GM12878 (cell line): ENCODE measurements around the gene COL4A4. TPM values are rescaled to one million over a fixed set of nuclear protein-coding genes. Genes with fewer than 3 reads are reported as not detected.

Experiments
- ATAC-seq: fragments of 200-7000 bp; cut with Tn5 transposase; 3 replicates; pipeline ENCODE4 v1.9.1; 2020; ENCODE audit warnings: mild to moderate bottlenecking, moderate library complexity
- BruUV-seq: library from RNA; stranded (reverse); fragments of 400-500 nt; replicated peaks from 2 replicates; lab custom pipeline; 2021; lab: Mats Ljungman, UMichigan
- CTCF ChIA-PET: fragments of 300-600 bp; sonication (Branson Sonifier 250); formaldehyde crosslinking; extraction: SDS; loops from one replicate; lab custom pipeline; 2021; ENCODE audit warnings: inconsistent platforms; lab: Yijun Ruan, JAX
- POLR2A ChIA-PET: fragments of 350-600 bp; formaldehyde crosslinking; extraction: SDS; loops from one replicate; lab custom pipeline; 2021; ENCODE audit warnings: inconsistent platforms; lab: Charles Lee
- RAD21 ChIA-PET: fragments of 300-600 bp; sonication (Branson Sonifier 250); formaldehyde crosslinking; loops from one replicate; lab custom pipeline; 2023; ENCODE audit warnings: antibody characterized with exemption; ENCODE audit not compliant: unreplicated experiment; lab: Charles Lee
- SMC1A ChIA-PET: fragments of 300-600 bp; sonication (Branson Sonifier 250); formaldehyde crosslinking; loops from one replicate; lab custom pipeline; 2023; ENCODE audit not compliant: unreplicated experiment, uncharacterized antibody; lab: Charles Lee
- DNase-seq: peaks from one replicate; pipeline ENCODE4 v3.0.0-alpha.2; 2011; ENCODE audit warnings: low read depth, low spot score
- FAIRE-seq: peaks from 3 replicates; lab custom pipeline; 2011; peaks lifted over from hg19 to GRCh38; lab: Jason Lieb, UNC
- H2AFZ ChIP-seq: 2 replicates; pipeline ENCODE4 v1.6.0; 2011; ENCODE audit warnings: low read depth, low read length, control low read depth; ENCODE audit not compliant: control insufficient read depth
- H3K27ac ChIP-seq: 2 replicates; pipeline ENCODE4 v1.5.1; 2011; ENCODE audit warnings: control low read depth; ENCODE audit not compliant: control insufficient read depth, insufficient read depth
- H3K27me3 ChIP-seq, 2 experiments: replicated peaks in 1 of 2; 2 replicates each; pipeline versions ENCODE4 v1.6.0 to v1.6.1; 2011; ENCODE audit warnings: low read length in 1 of 2; ENCODE audit not compliant: control insufficient read depth in 2 of 2, insufficient read depth in 2 of 2
- H3K36me3 ChIP-seq, 2 experiments: 2 replicates each; pipeline ENCODE4 v1.5.1; 2011; ENCODE audit warnings: low read length in 1 of 2; ENCODE audit not compliant: control insufficient read depth in 2 of 2, insufficient read depth in 2 of 2
- H3K4me1 ChIP-seq: 2 replicates; pipeline ENCODE4 v1.6.1; 2011; ENCODE audit warnings: mild to moderate bottlenecking, low read length, moderate library complexity, mixed read lengths; ENCODE audit not compliant: control insufficient read depth, insufficient read depth
- H3K4me2 ChIP-seq: 2 replicates; pipeline ENCODE4 v1.6.0; 2011; ENCODE audit warnings: control low read depth; ENCODE audit not compliant: control insufficient read depth, insufficient read depth
- H3K4me3 ChIP-seq: fragments of 200-600 bp; sonication (generic); 2 replicates; pipeline ENCODE4 v1.5.1; 2016
- H3K79me2 ChIP-seq: 2 replicates; pipeline ENCODE4 v1.6.0; 2011; ENCODE audit warnings: low read length; ENCODE audit not compliant: control insufficient read depth, insufficient read depth
- H3K9ac ChIP-seq: 2 replicates; pipeline ENCODE4 v1.8.0; 2011; ENCODE audit warnings: low read length, control low read depth, mixed read lengths; ENCODE audit not compliant: control insufficient read depth, insufficient read depth
- H3K9me3 ChIP-seq: replicated peaks from 3 replicates; pipeline ENCODE4 v1.5.1; 2011; ENCODE audit warnings: mild to moderate bottlenecking, low read length; ENCODE audit not compliant: control insufficient read depth, insufficient read depth
- H4K20me1 ChIP-seq: 2 replicates; pipeline ENCODE4 v1.6.0; 2011; ENCODE audit not compliant: control insufficient read depth, insufficient read depth
- ATF7 ChIP-seq: fragments of 450-650 bp; IDR thresholded peaks from 2 replicates; pipeline ENCODE4 v1.6.1; 2016; ENCODE audit warnings: low read depth, mild to moderate bottlenecking
- CHD4 ChIP-seq: fragments of 200-600 bp; sonication (generic); IDR thresholded peaks from 2 replicates; pipeline ENCODE4 v1.6.1; 2016; ENCODE audit warnings: mild to moderate bottlenecking
- EED ChIP-seq: sonication (generic); IDR thresholded peaks from 2 replicates; pipeline ENCODE4 v1.6.1; 2016; ENCODE audit warnings: antibody characterized with exemption, low read depth
- EP300 ChIP-seq, 2 experiments: fragments of 150-350 bp in 1 of 2; IDR thresholded peaks; 2 replicates each; pipeline ENCODE4 v1.6.1; 2011 to 2012; ENCODE audit warnings: low read depth in 2 of 2, low read length in 2 of 2, borderline replicate concordance in 1 of 2, improper control_type of control experiment in 1 of 2, inconsistent platforms in 1 of 2; ENCODE audit not compliant: control insufficient read depth in 1 of 2
- FOXM1 ChIP-seq: IDR thresholded peaks from 2 replicates; pipeline ENCODE4 v1.6.1; 2012; ENCODE audit warnings: low read depth, mild to moderate bottlenecking, inconsistent platforms, low read length, moderate library complexity
- KDM1A ChIP-seq: fragments of 200-600 bp; sonication (generic); IDR thresholded peaks from 2 replicates; pipeline ENCODE4 v1.6.1; 2016; ENCODE audit warnings: borderline replicate concordance
- KLF5 ChIP-seq: fragments of 450-650 bp; IDR thresholded peaks from 2 replicates; pipeline ENCODE4 v1.6.1; 2014; ENCODE audit warnings: mild to moderate bottlenecking; ENCODE audit not compliant: partially characterized antibody
- NBN ChIP-seq: fragments of 450-650 bp; IDR thresholded peaks from 2 replicates; pipeline ENCODE4 v1.6.1; 2016
- NFYA ChIP-seq: IDR thresholded peaks from 2 replicates; pipeline ENCODE4 v1.6.1; 2011; ENCODE audit warnings: low read depth, mild to moderate bottlenecking, low read length, improper control_type of control experiment, borderline replicate concordance
- RELA ChIP-seq: fragments of 450-650 bp; IDR thresholded peaks from 2 replicates; pipeline ENCODE4 v1.8.0; 2014; ENCODE audit warnings: borderline replicate concordance; ENCODE audit not compliant: partially characterized antibody
- SIX5 ChIP-seq: IDR thresholded peaks from 2 replicates; pipeline ENCODE4 v1.6.1; 2011; ENCODE audit warnings: mild to moderate bottlenecking, low read depth, low read length, moderate library complexity; ENCODE audit not compliant: severe bottlenecking
- SMAD5 ChIP-seq: IDR thresholded peaks from 2 replicates; pipeline ENCODE4 v1.6.1; 2016; ENCODE audit warnings: antibody characterized with exemption, low read depth
- SMARCA5 ChIP-seq: fragments of 450-650 bp; IDR thresholded peaks from 2 replicates; pipeline ENCODE4 v1.6.1; 2017; ENCODE audit warnings: mild to moderate bottlenecking
- STAT1 ChIP-seq: fragments of 450-650 bp; conservative IDR thresholded peaks from 2 replicates; pipeline ENCODE4 v1.6.1; 2014; ENCODE audit warnings: antibody characterized with exemption, mild to moderate bottlenecking
- SUZ12 ChIP-seq: fragments of 200-600 bp; sonication (generic); IDR thresholded peaks from one replicate; pipeline ENCODE4 v1.6.1; 2018; ENCODE audit warnings: antibody characterized with exemption, mild to moderate bottlenecking; ENCODE audit not compliant: unreplicated experiment
- TBL1XR1 ChIP-seq: IDR thresholded peaks from 2 replicates; pipeline ENCODE4 v1.6.1; 2012; ENCODE audit warnings: low read depth, low read length, improper control_type of control experiment
- ZBED1 ChIP-seq: IDR thresholded peaks from 2 replicates; pipeline ENCODE4 v1.6.1; 2016; ENCODE audit warnings: borderline replicate concordance
- ZZZ3 ChIP-seq: IDR thresholded peaks from 2 replicates; pipeline ENCODE4 v1.6.1; 2011; ENCODE audit warnings: low read depth; ENCODE audit not compliant: control insufficient read depth, insufficient read length
- WGBS: methylation state at CpG from one replicate; pipeline ENCODE4 v1.1.6; 2016; ENCODE audit warnings: low lambda C conversion rate; ENCODE audit not compliant: insufficient replicate concordance, insufficient coverage; ENCODE audit errors: missing lambda C conversion rate; 5-methylcytosine and 5-hydroxymethylcytosine counted together
- in situ Hi-C: fragments of 300-500 bp; cut with MboI; formaldehyde crosslinking; loops from 9 replicates; pipeline ENCODE4 v1.14.3; 2018; ENCODE audit warnings: mixed read lengths
- intact Hi-C: fragments of 100-400 bp; cut with micrococcal nuclease; formaldehyde crosslinking; loops from one replicate; pipeline ENCODE4 v1.14.2; 2022; ENCODE audit not compliant: unreplicated experiment
- polyA plus RNA-seq, 11 experiments: library from polyadenylated mRNA; depleted of rRNA in 4 of 11; unstranded in 6 of 11; stranded (reverse) in 5 of 11; fragments of >200 nt; fragmentation: Nextera tagmentation in 4 of 11; fragmentation: Illumina TruSeq in 1 of 11; extraction: Ambion mirVana in 4 of 11; extraction: Trizol in 1 of 11; gene quantifications; 1 replicate in 1 of 11; 2 replicates in 10 of 11; pipeline versions ENCODE4 v1.2.1 to v1.2.3, GENCODE V29; 2011 to 2016; ENCODE audit warnings: inconsistent platforms in 2 of 11, missing spikeins in 2 of 11, low read depth in 1 of 11
- total RNA-seq, 4 experiments: library from RNA; depleted of rRNA in 3 of 4; stranded (reverse); fragments of >200 nt in 3 of 4; fragmentation: Illumina TruSeq in 1 of 4; extraction: Trizol in 1 of 4; gene quantifications; 2 replicates each; pipeline versions ENCODE4 v1.2.1 to v1.2.3, GENCODE V29; 2013 to 2021
- TF ChIP-seq, protein P1 (sequence below): fragments of 450-650 bp; IDR thresholded peaks from 2 replicates; pipeline ENCODE4 v1.6.1; 2017; ENCODE audit warnings: mild to moderate bottlenecking, moderate library complexity

COL4A4 gene
- total and polyA plus RNA-seq, 10 of the 15 experiments (the other 5 are each of a cell fraction or from before 2014, with no cell fraction given): 0.19 to 4.0 (median 2.1) TPM

DNA sequence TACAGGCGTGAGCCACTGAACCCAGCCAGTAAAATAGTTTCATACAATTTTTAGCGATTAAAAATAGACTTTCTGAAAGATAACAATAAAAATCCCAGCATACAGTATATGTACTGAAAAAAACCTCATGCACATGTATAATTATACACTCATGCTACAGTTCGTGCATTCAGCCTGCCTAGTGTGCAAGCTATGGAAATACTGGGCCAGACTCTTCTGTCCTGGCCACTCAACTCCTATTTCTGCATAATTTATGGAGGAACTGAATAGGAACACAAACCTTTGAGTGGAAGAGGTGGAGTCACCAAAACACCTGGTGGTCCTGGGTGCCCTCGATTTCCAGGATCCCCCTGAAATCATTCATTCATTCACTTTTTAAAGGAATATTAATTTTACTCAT, 64.7 kb downstream of the COL4A4 start:
- ChIA-PET POLR2A (no interaction called here), RAD21 (no interaction called here)
- intact Hi-C loops: no loop called here

DNA sequence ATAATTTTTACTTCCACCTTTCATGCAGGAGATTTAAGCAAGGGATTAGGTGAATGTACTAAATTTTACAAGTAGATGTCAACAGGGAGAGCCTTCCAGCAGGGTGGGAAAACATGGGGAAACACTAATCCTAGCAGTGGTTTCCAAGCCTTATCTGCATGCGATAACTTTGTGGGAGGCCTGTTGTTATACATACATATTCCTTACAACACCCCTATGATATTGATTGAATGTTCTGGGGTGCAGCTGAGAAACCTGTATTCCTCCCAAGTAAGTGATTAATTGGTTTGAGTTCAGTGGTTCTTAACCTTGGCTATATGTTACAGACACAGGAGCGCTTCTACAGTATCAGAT, 65.9 kb downstream of the COL4A4 start:
- DNase-seq (no peak), FAIRE-seq (no peak), ATAC-seq (no peak)
- SMC1A ChIA-PET: no interaction called here
- CTCF ChIA-PET: no interaction called here
- POLR2A ChIA-PET: no interaction called here
- Histone ChIP-seq H3K9me3 (no peaks in the 10 kb centered on the region), H3K9ac (no peak overlapping the region), H3K4me3 (no peak overlapping the region), H3K36me3 (no peaks in the 10 kb centered on the region), H3K4me2 (no peak overlapping the region), H3K4me1 (no peaks in the 10 kb centered on the region), H3K27ac (no peak overlapping the region), H3K27me3 (no peaks in the 10 kb centered on the region), H3K79me2 (no peaks in the 10 kb centered on the region), H4K20me1 (no peaks in the 10 kb centered on the region), H2AFZ (no peak overlapping the region)
- in situ Hi-C loops (no loop called here), intact Hi-C loops (no loop called here)
- RAD21 ChIA-PET: no interaction called here
- no TSS peak for BruUV-seq
- WGBS: 100% methylated on average over 2 of the region's 2 CpGs
- TF ChIP-seq ZBED1 (no peak), KDM1A (no peak), ATF7 (no peak), SUZ12 (no peak), NBN (no peak), SMARCA5 (no peak), EP300 (IDR thresholded peaks at IDR 0.05; ENCODE audit: borderline replicate concordance in 1 of 2, control insufficient read depth in 1 of 2, low read depth in 2 of 2, low read length in 2 of 2) (no peak), EED (no peak), SIX5 (no peak), ZZZ3 (no peak), KLF5 (no peak), NFYA (no peak), FOXM1 (no peak)
- TF ChIP-seq, protein P1, sequence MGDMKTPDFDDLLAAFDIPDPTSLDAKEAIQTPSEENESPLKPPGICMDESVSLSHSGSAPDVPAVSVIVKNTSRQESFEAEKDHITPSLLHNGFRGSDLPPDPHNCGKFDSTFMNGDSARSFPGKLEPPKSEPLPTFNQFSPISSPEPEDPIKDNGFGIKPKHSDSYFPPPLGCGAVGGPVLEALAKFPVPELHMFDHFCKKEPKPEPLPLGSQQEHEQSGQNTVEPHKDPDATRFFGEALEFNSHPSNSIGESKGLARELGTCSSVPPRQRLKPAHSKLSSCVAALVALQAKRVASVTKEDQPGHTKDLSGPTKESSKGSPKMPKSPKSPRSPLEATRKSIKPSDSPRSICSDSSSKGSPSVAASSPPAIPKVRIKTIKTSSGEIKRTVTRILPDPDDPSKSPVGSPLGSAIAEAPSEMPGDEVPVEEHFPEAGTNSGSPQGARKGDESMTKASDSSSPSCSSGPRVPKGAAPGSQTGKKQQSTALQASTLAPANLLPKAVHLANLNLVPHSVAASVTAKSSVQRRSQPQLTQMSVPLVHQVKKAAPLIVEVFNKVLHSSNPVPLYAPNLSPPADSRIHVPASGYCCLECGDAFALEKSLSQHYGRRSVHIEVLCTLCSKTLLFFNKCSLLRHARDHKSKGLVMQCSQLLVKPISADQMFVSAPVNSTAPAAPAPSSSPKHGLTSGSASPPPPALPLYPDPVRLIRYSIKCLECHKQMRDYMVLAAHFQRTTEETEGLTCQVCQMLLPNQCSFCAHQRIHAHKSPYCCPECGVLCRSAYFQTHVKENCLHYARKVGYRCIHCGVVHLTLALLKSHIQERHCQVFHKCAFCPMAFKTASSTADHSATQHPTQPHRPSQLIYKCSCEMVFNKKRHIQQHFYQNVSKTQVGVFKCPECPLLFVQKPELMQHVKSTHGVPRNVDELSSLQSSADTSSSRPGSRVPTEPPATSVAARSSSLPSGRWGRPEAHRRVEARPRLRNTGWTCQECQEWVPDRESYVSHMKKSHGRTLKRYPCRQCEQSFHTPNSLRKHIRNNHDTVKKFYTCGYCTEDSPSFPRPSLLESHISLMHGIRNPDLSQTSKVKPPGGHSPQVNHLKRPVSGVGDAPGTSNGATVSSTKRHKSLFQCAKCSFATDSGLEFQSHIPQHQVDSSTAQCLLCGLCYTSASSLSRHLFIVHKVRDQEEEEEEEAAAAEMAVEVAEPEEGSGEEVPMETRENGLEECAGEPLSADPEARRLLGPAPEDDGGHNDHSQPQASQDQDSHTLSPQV: no peak

More for the DNA sequence above, 64.7 kb downstream of the COL4A4 start:
- CTCF ChIA-PET: no interaction called here
- DNase-seq (no peak), ATAC-seq (no peak)
- Histone ChIP-seq H3K9me3 (no peaks in the 10 kb centered on the region), H3K27ac (no peak overlapping the region), H3K79me2 (no peaks in the 10 kb centered on the region), H3K36me3 (no peaks in the 10 kb centered on the region)
- BruUV-seq: no TSS peak
- TF ChIP-seq SMAD5 (no peak), TBL1XR1 (no peak), CHD4 (no peak), RELA (no peak), STAT1 (no peak), EED (no peak)
- TF ChIP-seq, all 136 proteins: peak for 0
- FAIRE-seq: no peak
- 95% methylated on average over 4 of the region's 4 CpGs for WGBS
- in situ Hi-C loops: no loop called here
- H3K4me2 ChIP-seq: no peak overlapping the region
- no peak overlapping the region for H2AFZ ChIP-seq
- H3K4me3 ChIP-seq: no peak overlapping the region
- H4K20me1 ChIP-seq: no peaks in the 10 kb centered on the region
- no peaks in the 10 kb centered on the region for H3K27me3 ChIP-seq
- no peaks in the 10 kb centered on the region for H3K4me1 ChIP-seq
- SMC1A ChIA-PET: no interaction called here
- H3K9ac ChIP-seq: no peak overlapping the region
